Choroid plexus epithelial cell (primary cell): ENCODE data around the gene TMEM30B.
"Not testable (repeated sequence)": the region's sequence is repeated elsewhere in the genome, so short reads cannot be mapped to it uniquely, and the experiment has no call there.

Source experiments
- DNase-seq: peaks from one replicate; pipeline ENCODE4 v3.0.0-alpha.2; 2010; ENCODE audit warnings: low read depth
- H3K4me3 ChIP-seq: 2 replicates; pipeline ENCODE4 v1.5.1; 2011; ENCODE audit warnings: low read depth, mild to moderate bottlenecking, control low read depth, low read length, moderate library complexity
- CTCF ChIP-seq: conservative IDR thresholded peaks from 2 replicates; pipeline ENCODE4 v1.5.1; 2011; ENCODE audit warnings: low read depth, mild to moderate bottlenecking, control low read depth, inconsistent platforms, low read length, moderate library complexity

TMEM30B gene

GRCh38 chr14:61325166-61325565 is 44.0 kb upstream of the TMEM30B start:
- no peak for TF ChIP-seq CTCF
- H3K4me3 ChIP-seq: no peak overlapping the region
- no peak for DNase-seq

- H3K4me3 ChIP-seq: no peak overlapping the region
- no peak for DNase-seq
- no peak for TF ChIP-seq CTCF
Measured at GRCh38 chr14:61323970-61324369, 42.8 kb upstream of the TMEM30B start.

- DNase-seq: peak; percentile 27
- peak overlapping the region; percentile 56 for H3K4me3 ChIP-seq
- no peak for TF ChIP-seq CTCF
Measured at GRCh38 chr14:61322799-61323290, 41.7 kb upstream of the TMEM30B start.

- H3K4me3 ChIP-seq: peak overlapping the region; percentile 56
- DNase-seq: no peak
- TF ChIP-seq CTCF: no peak
Measured at GRCh38 chr14:61322011-61322798, 41.1 kb upstream of the TMEM30B start.

- peak; percentile 47 for DNase-seq
- H3K4me3 ChIP-seq: peak within 1 kb of the TSS; percentile 56
- peak; percentile 7 for TF ChIP-seq CTCF
Measured at GRCh38 chr14:61321385-61322010, 40.4 kb upstream of the TMEM30B start, which contains the start of gene PRKCH. Gene PRKCH (plus strand): TSS chr14:61321579. CDS start chr14:61322102, 523 bp downstream.

GRCh38 chr14:61320806-61321384 is 39.8 kb upstream of the TMEM30B start:
- DNase-seq: no peak
- H3K4me3 ChIP-seq: peak overlapping the region; percentile 56
- TF ChIP-seq CTCF: no peak

GRCh38 chr14:61320170-61320569 is 39.0 kb upstream of the TMEM30B start:
- not testable (repeated sequence) for DNase-seq, H3K4me3 ChIP-seq
